SU-DHL-6 (cell line): ENCODE measurements around the gene TET3.

ENCODE experiments used
- H2AFZ ChIP-seq: fragments of 200-600 bp; sonication (generic); 2 replicates; pipeline ENCODE4 v1.6.1; 2014; ENCODE audit warnings: low read depth, mild to moderate bottlenecking, moderate library complexity, mixed read lengths, antibody characterized with exemption, low read length; ENCODE audit not compliant: severe bottlenecking
- H3F3A ChIP-seq: fragments of 200-600 bp; shearing (Covaris generic); 2 replicates; pipeline ENCODE4 v1.6.0; 2016; ENCODE audit warnings: antibody characterized with exemption, mild to moderate bottlenecking; ENCODE audit not compliant: insufficient read depth
- H3K27ac ChIP-seq: fragments of 200-600 bp; sonication (generic); 2 replicates; pipeline ENCODE4 v1.5.1; 2016; ENCODE audit warnings: low read depth, mild to moderate bottlenecking, low read length, moderate library complexity, mixed read lengths
- H3K27me3 ChIP-seq: fragments of 200-600 bp; sonication (generic), shearing (Covaris generic); 2 replicates; pipeline ENCODE4 v1.6.0; 2014; ENCODE audit warnings: mild to moderate bottlenecking, low read length
- H3K36me3 ChIP-seq: fragments of 200-600 bp; sonication (generic); 2 replicates; pipeline ENCODE4 v1.6.1; 2014; ENCODE audit warnings: mild to moderate bottlenecking, low read length, mixed read lengths
- H3K4me2 ChIP-seq: fragments of 300-600, 200-600 bp; shearing (Covaris generic), sonication (generic); 2 replicates; pipeline ENCODE4 v1.6.0; 2014; ENCODE audit warnings: low read length, low read depth, mild to moderate bottlenecking; ENCODE audit not compliant: poor library complexity, severe bottlenecking
- H3K4me3 ChIP-seq: fragments of 200-600 bp; sonication (generic); 2 replicates; pipeline ENCODE4 v1.5.1; 2014; ENCODE audit warnings: antibody characterized with exemption, low read length, mild to moderate bottlenecking, mixed read lengths; ENCODE audit not compliant: insufficient read depth, poor library complexity, severe bottlenecking
- H3K79me2 ChIP-seq: fragments of 200-600 bp; sonication (generic); 2 replicates; pipeline ENCODE4 v1.6.1; 2014; ENCODE audit warnings: mild to moderate bottlenecking, low read length, moderate library complexity; ENCODE audit not compliant: insufficient read depth
- H3K9ac ChIP-seq: fragments of 200-600 bp; sonication (generic); 2 replicates; pipeline ENCODE4 v1.7.0; 2014; ENCODE audit warnings: mild to moderate bottlenecking, low read length
- H3K9me2 ChIP-seq: fragments of 200-600 bp; sonication (generic); replicated peaks from 2 replicates; pipeline ENCODE4 v1.6.1; 2014; ENCODE audit warnings: low read length; ENCODE audit not compliant: insufficient read depth
- H3K9me3 ChIP-seq: fragments of 200-600 bp; sonication (generic); 2 replicates; pipeline ENCODE4 v1.6.1; 2014; ENCODE audit warnings: low read length, mixed read lengths; ENCODE audit not compliant: insufficient read depth
- H4K20me1 ChIP-seq: fragments of 200-600 bp; sonication (generic); 2 replicates; pipeline ENCODE4 v1.6.1; 2014; ENCODE audit warnings: low read depth, mild to moderate bottlenecking, antibody characterized with exemption, low read length, moderate library complexity, mixed read lengths
- CTCF ChIP-seq: fragments of 200-600 bp; sonication (generic); IDR thresholded peaks from one replicate; pipeline ENCODE4 v1.5.1; 2017; ENCODE audit warnings: antibody characterized with exemption, mild to moderate bottlenecking, low read length, moderate library complexity; ENCODE audit not compliant: insufficient read depth, poor library complexity, severe bottlenecking
- EZH2phosphoT487 ChIP-seq: fragments of 200-600 bp; sonication (generic), shearing (Covaris generic); conservative IDR thresholded peaks from 2 replicates; pipeline ENCODE4 v1.6.1; 2018; ENCODE audit warnings: mild to moderate bottlenecking, antibody characterized with exemption, low read length, moderate library complexity, mixed read lengths

The TET3 gene

GRCh38 chr2:73983322-73984202, 1.1 kb upstream of the TET3 start:
- peak overlapping the region; percentile 49 for H2AFZ ChIP-seq
- H3F3A ChIP-seq, result peaks cover 28% of the 10 kb centered on the region
- H3K9me2 ChIP-seq, result no peaks in the 10 kb centered on the region
- H3K79me2 ChIP-seq, result peaks cover 31% of the 10 kb centered on the region
- H3K27me3 ChIP-seq, result no peaks in the 10 kb centered on the region
- H3K4me2 ChIP-seq, result peak overlapping the region; percentile 60
- peak overlapping the region; percentile 62 for H3K9ac ChIP-seq
- H3K27ac ChIP-seq, result no peak overlapping the region
- no peaks in the 10 kb centered on the region for H4K20me1 ChIP-seq
- TF ChIP-seq EZH2phosphoT487 (no peak), CTCF (no peak)
- H3K9me3 ChIP-seq, result no peaks in the 10 kb centered on the region
- no peaks in the 10 kb centered on the region for H3K36me3 ChIP-seq
- H3K4me3 ChIP-seq, result peak overlapping the region; percentile 48

- H3K9me2 ChIP-seq, result no peaks in the 10 kb centered on the region
- no peaks in the 10 kb centered on the region for H3K36me3 ChIP-seq
- no peak overlapping the region for H2AFZ ChIP-seq
- TF ChIP-seq CTCF (no peak), EZH2phosphoT487 (no peak)
- H3K79me2 ChIP-seq, result peaks cover 44% of the 10 kb centered on the region
- no peaks in the 10 kb centered on the region; the same call in 1 of the 2 replicates for H4K20me1 ChIP-seq
- no peak overlapping the region for H3K27ac ChIP-seq
- H3K9me3 ChIP-seq, result no peaks in the 10 kb centered on the region
- peaks cover 28% of the 10 kb centered on the region for H3F3A ChIP-seq
- H3K4me3 ChIP-seq, result peak overlapping the region; percentile 16
- H3K27me3 ChIP-seq, result no peaks in the 10 kb centered on the region
- peak overlapping the region; percentile 62; the same call in 1 of the 2 replicates for H3K9ac ChIP-seq
- H3K4me2 ChIP-seq, result peak overlapping the region; percentile 60
Observed at GRCh38 chr2:73984922-73985307, 205 bp downstream of the TET3 start.

GRCh38 chr2:73985308-73986084, 786 bp downstream of the TET3 start:
- Histone ChIP-seq H4K20me1 (no peaks in the 10 kb centered on the region; the same call in 1 of the 2 replicates), H3K9ac (peak overlapping the region; percentile 72), H3K9me3 (no peaks in the 10 kb centered on the region), H3K79me2 (peaks cover 50% of the 10 kb centered on the region), H3F3A (peaks cover 28% of the 10 kb centered on the region), H2AFZ (no peak overlapping the region), H3K36me3 (no peaks in the 10 kb centered on the region), H3K27ac (peak overlapping the region; percentile 69), H3K9me2 (no peaks in the 10 kb centered on the region), H3K4me2 (peak overlapping the region; percentile 77), H3K27me3 (no peaks in the 10 kb centered on the region), H3K4me3 (peak overlapping the region; percentile 60)
- TF ChIP-seq CTCF, result no peak
- TF ChIP-seq EZH2phosphoT487, result no peak
